Measurements from ENCODE around the gene ADSL. TPM values are rescaled to one million over a fixed set of nuclear protein-coding genes. Genes with fewer than 3 reads are reported as not detected.

ADSL gene
- total and polyA plus RNA-seq, 9 of the 15 experiments (the other 6 are each of a cell fraction or from before 2014, with no cell fraction given) = 112 to 322 (median 146) TPM

- TF ChIP-seq, protein P1, sequence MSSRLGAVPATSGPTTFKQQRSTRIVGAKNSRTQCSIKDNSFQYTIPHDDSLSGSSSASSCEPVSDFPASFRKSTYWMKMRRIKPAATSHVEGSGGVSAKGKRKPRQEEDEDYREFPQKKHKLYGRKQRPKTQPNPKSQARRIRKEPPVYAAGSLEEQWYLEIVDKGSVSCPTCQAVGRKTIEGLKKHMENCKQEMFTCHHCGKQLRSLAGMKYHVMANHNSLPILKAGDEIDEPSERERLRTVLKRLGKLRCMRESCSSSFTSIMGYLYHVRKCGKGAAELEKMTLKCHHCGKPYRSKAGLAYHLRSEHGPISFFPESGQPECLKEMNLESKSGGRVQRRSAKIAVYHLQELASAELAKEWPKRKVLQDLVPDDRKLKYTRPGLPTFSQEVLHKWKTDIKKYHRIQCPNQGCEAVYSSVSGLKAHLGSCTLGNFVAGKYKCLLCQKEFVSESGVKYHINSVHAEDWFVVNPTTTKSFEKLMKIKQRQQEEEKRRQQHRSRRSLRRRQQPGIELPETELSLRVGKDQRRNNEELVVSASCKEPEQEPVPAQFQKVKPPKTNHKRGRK (tag; IDR thresholded peaks at IDR 0.05) = no peak
Measured at GRCh38 chr22:40313007-40313406, 33.3 kb upstream of the ADSL start (continued).

DNA sequence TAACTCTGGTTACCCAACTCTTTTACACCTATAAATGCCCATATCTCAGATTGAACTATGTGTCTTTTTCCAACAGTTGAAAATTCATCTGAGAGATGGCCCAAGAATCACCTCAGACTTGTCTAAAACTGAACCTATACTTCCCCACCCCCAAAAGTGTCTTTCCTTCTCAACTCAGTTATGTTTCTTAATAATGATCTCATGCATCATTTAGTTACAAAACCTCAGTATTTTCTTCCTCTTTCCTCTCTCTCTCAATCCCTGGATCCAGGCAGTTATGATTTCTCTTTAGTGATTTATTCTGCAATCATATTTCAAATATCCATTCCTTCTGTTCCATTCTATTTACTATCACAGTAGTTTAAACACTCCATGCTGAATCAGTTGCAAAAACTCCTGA is 32.3 kb upstream of the ADSL start:
- FAIRE-seq (no peak), ATAC-seq (no peak), DNase-seq (ENCODE audit: extremely low read depth in 1 of 4, low spot score in 3 of 4) (no peak)
- Histone ChIP-seq H3K9me1 (ENCODE audit: control insufficient read depth, insufficient read depth, low read length) (peaks cover 2% of the 10 kb centered on the region), H3K36me3 (ENCODE audit: control insufficient read depth, insufficient read depth, low read length) (peaks cover 76% of the 10 kb centered on the region), H3K4me3 (no peak overlapping the region), H3K4me2 (ENCODE audit: insufficient read depth, low read length) (no peak overlapping the region), H4K20me1 (replicated peaks; ENCODE audit: control insufficient read depth, insufficient read depth, low read length) (no peaks in the 10 kb centered on the region), H2AFZ (ENCODE audit: low read depth, low read length) (no peak overlapping the region), H3K27ac (ENCODE audit: extremely low read depth, low read depth, low read length) (no peak overlapping the region), H3K4me1 (replicated peaks in 1 of 2; ENCODE audit: control insufficient read depth in 2 of 2, insufficient read depth in 2 of 2, low read length in 2 of 2) (no peaks in the 10 kb centered on the region), H3K9me3 (replicated peaks; ENCODE audit: control insufficient read depth, insufficient read depth, low read depth, low read length) (no peaks in the 10 kb centered on the region), H3K27me3 (ENCODE audit: control insufficient read depth in 2 of 2, insufficient read depth in 2 of 2, low read length in 2 of 2) (no peaks in the 10 kb centered on the region), H3K79me2 (ENCODE audit: control insufficient read depth, insufficient read depth, low read length) (no peaks in the 10 kb centered on the region), H3K9ac (ENCODE audit: insufficient read depth in 1 of 2, low read depth in 2 of 2, low read length in 2 of 2) (no peak overlapping the region)
- POLR2A ChIA-PET = no interaction called here
- intact Hi-C loops (cut with micrococcal nuclease) = no loop called here
- in situ Hi-C loops (cut with MboI) = no loop called here
- BruUV-seq (replicated peaks) = no TSS peak
- CTCF ChIA-PET (ENCODE audit: low intra/inter-chr PET ratio) = no interaction called here
- no peak for TF ChIP-seq CCAR2 (IDR thresholded peaks at IDR 0.05; ENCODE audit: low read depth, low read length)
- no peak for TF ChIP-seq TCFL5 (CRISPR knock-in tag; conservative IDR thresholded peaks at IDR 0.05)
- TF ChIP-seq CEBPG (CRISPR knock-in tag; IDR thresholded peaks at IDR 0.05) = no peak
- TF ChIP-seq CEBPG (tag; conservative IDR thresholded peaks at IDR 0.05 in 1 of 2, IDR thresholded peaks at IDR 0.05 in 1 of 2) = no peak
- no peak for TF ChIP-seq ATF1 (CRISPR knock-in tag; IDR thresholded peaks at IDR 0.05)
- TF ChIP-seq ATF1 (tag; IDR thresholded peaks at IDR 0.05) = no peak
- TF ChIP-seq GMEB1 (CRISPR knock-in tag; IDR thresholded peaks at IDR 0.05) = no peak
- TF ChIP-seq MED1 (CRISPR knock-in tag; IDR thresholded peaks at IDR 0.05; ENCODE audit: borderline replicate concordance) = no peak

Data from K562 (cell line).